Neuronal stem cell (in vitro differentiated cells): Measurements from ENCODE around the gene BIN1.
A peak's percentile ranks its signal among the peaks of the same experiment; 100 is the strongest.

Experiments
- DNase-seq: peaks from one replicate; pipeline ENCODE4 v3.0.0-alpha.2; 2013; ENCODE audit warnings: low spot score
- H2AFZ ChIP-seq: one replicate; pipeline ENCODE4 v1.6.1; 2013; ENCODE audit warnings: mild to moderate bottlenecking, low read length, inconsistent platforms
- H2AK5ac ChIP-seq: 2 replicates; pipeline ENCODE4 v1.6.1; 2013; ENCODE audit warnings: low read depth, mild to moderate bottlenecking, inconsistent platforms, low read length, moderate library complexity, mixed read lengths
- H2BK120ac ChIP-seq: 2 replicates; pipeline ENCODE4 v1.6.1; 2013; ENCODE audit warnings: low read depth, mild to moderate bottlenecking, inconsistent platforms, low read length, moderate library complexity, mixed read lengths
- H2BK12ac ChIP-seq: one replicate; pipeline ENCODE4 v1.6.1; 2013; ENCODE audit warnings: low read length, inconsistent platforms
- H2BK15ac ChIP-seq: 2 replicates; pipeline ENCODE4 v1.6.1; 2013; ENCODE audit warnings: mild to moderate bottlenecking, low read length, inconsistent platforms, mixed read lengths
- H2BK5ac ChIP-seq: one replicate; pipeline ENCODE4 v1.6.1; 2013; ENCODE audit warnings: inconsistent platforms, mild to moderate bottlenecking, low read length, moderate library complexity
- H3K14ac ChIP-seq: one replicate; pipeline ENCODE4 v1.6.1; 2013; ENCODE audit warnings: low read length, inconsistent platforms
- H3K18ac ChIP-seq: 2 replicates; pipeline ENCODE4 v1.6.1; 2013; ENCODE audit warnings: low read length, inconsistent platforms
- H3K23ac ChIP-seq: 2 replicates; pipeline ENCODE4 v1.6.1; 2013; ENCODE audit warnings: low read depth, mild to moderate bottlenecking, mixed read lengths, low read length, inconsistent platforms; ENCODE audit not compliant: poor library complexity
- H3K27ac ChIP-seq: replicated peaks from 3 replicates; pipeline ENCODE4 v1.5.1; 2013; ENCODE audit warnings: low read length, inconsistent platforms
- H3K27me3 ChIP-seq, 3 experiments: 2 replicates each; pipeline ENCODE4 v1.6.1; 2013; ENCODE audit warnings: low read length in 3 of 3, mild to moderate bottlenecking in 2 of 3, inconsistent platforms in 1 of 3, low read depth in 1 of 3, mixed read lengths in 1 of 3, moderate library complexity in 1 of 3; ENCODE audit not compliant: control insufficient read depth in 3 of 3, insufficient read depth in 3 of 3
- H3K36me3 ChIP-seq, 2 donors: replicated peaks in 1 of 2; 2 replicates each; pipeline ENCODE4 v1.6.1; 2013; ENCODE audit warnings: low read length in 2 of 2; ENCODE audit not compliant: control insufficient read depth in 2 of 2, insufficient read depth in 2 of 2
- H3K4ac ChIP-seq: 2 replicates; pipeline ENCODE4 v1.6.1; 2013; ENCODE audit warnings: inconsistent platforms, mild to moderate bottlenecking, low read length, moderate library complexity
- H3K4me1 ChIP-seq, 2 donors: 1 replicate in 1 of 2; 2 replicates in 1 of 2; pipeline ENCODE4 v1.6.1; 2013; ENCODE audit warnings: low read length in 2 of 2, low read depth in 1 of 2; ENCODE audit not compliant: control insufficient read depth in 2 of 2, insufficient read depth in 1 of 2
- H3K4me2 ChIP-seq: one replicate; pipeline ENCODE4 v1.6.1; 2013; ENCODE audit warnings: mild to moderate bottlenecking, low read length, inconsistent platforms; ENCODE audit not compliant: insufficient read depth, poor library complexity, severe bottlenecking
- H3K4me3 ChIP-seq, 2 donors: 2 replicates each; pipeline ENCODE4 v1.5.1; 2013; ENCODE audit warnings: low read length in 2 of 2, mild to moderate bottlenecking in 2 of 2, inconsistent platforms in 1 of 2, moderate library complexity in 1 of 2
- H3K79me1 ChIP-seq: one replicate; pipeline ENCODE4 v1.6.1; 2013; ENCODE audit warnings: low read depth, mild to moderate bottlenecking, inconsistent platforms, low read length, moderate library complexity
- H3K9ac ChIP-seq: one replicate; pipeline ENCODE4 v1.6.1; 2013; ENCODE audit warnings: mild to moderate bottlenecking, low read depth, low read length, inconsistent platforms; ENCODE audit not compliant: poor library complexity
- H3K9me3 ChIP-seq, 2 donors: replicated peaks in 1 of 2; 2 replicates each; pipeline versions ENCODE3 to v1.6.1; 2013; ENCODE audit warnings: low read length in 2 of 2, mild to moderate bottlenecking in 2 of 2, inconsistent platforms in 1 of 2, low read depth in 1 of 2, mixed read lengths in 1 of 2, moderate library complexity in 1 of 2; ENCODE audit not compliant: control insufficient read depth in 2 of 2, insufficient read depth in 1 of 2
- H4K8ac ChIP-seq: one replicate; pipeline ENCODE4 v1.6.1; 2013; ENCODE audit warnings: low read depth, mild to moderate bottlenecking, inconsistent platforms, low read length, moderate library complexity
- H4K91ac ChIP-seq: one replicate; pipeline ENCODE4 v1.6.1; 2013; ENCODE audit warnings: low read length, low read depth, mild to moderate bottlenecking, inconsistent platforms; ENCODE audit not compliant: poor library complexity
- WGBS, 2 donors: extraction: QIAGEN DNeasy Blood & Tissue Kit; methylation state at CpG; one replicate each; pipeline ENCODE4 v1.1.7; 2013; ENCODE audit warnings: missing lambda C conversion rate in 2 of 2, mixed read lengths in 1 of 2; ENCODE audit not compliant: insufficient read length in 2 of 2, insufficient replicate concordance in 1 of 2; ENCODE audit errors: extremely low coverage in 2 of 2; 5-methylcytosine and 5-hydroxymethylcytosine counted together

BIN1 gene

GRCh38 chr2:127049927-127050802 lies 56.8 kb downstream of the BIN1 start:
- H3K9me3 ChIP-seq: no peaks in the 10 kb centered on the region
- H2BK5ac ChIP-seq: peak overlapping the region; percentile 88
- peaks cover 0 to 4% of the 10 kb centered on the region in 2 donors for H3K4me1 ChIP-seq
- H2AK5ac ChIP-seq: peak overlapping the region; percentile 91
- no peak overlapping the region for H3K4me3 ChIP-seq
- H3K27ac ChIP-seq: no peak overlapping the region
- H4K91ac ChIP-seq: no peak overlapping the region
- WGBS, 2 donors: no CpG with 5 or more reads among the region's 33 CpGs
- H2AFZ ChIP-seq: peak overlapping the region; percentile 79
- H3K14ac ChIP-seq: no peak overlapping the region
- peak overlapping the region; percentile 87 for H2BK15ac ChIP-seq
- H3K9ac ChIP-seq: no peak overlapping the region
- H4K8ac ChIP-seq: no peak overlapping the region
- DNase-seq: peak; percentile 44
- peak overlapping the region; percentile 8 for H3K23ac ChIP-seq
- peak overlapping the region; percentile 84 for H3K4ac ChIP-seq
- H3K36me3 ChIP-seq: peaks cover 0 to 5% of the 10 kb centered on the region in 2 donors
- peak overlapping the region; percentile 98 for H2BK12ac ChIP-seq
- H2BK120ac ChIP-seq: no peak overlapping the region
- H3K4me2 ChIP-seq: no peak overlapping the region
- H3K18ac ChIP-seq: peak overlapping the region; percentile 93
- H3K27me3 ChIP-seq: no peaks in the 10 kb centered on the region
- no peaks in the 10 kb centered on the region for H3K79me1 ChIP-seq

GRCh38 chr2:127048969-127049897 lies 57.7 kb downstream of the BIN1 start:
- H4K91ac ChIP-seq: no peak overlapping the region
- H3K4ac ChIP-seq: peak overlapping the region; percentile 84
- peaks cover 0 to under 1% (median 0%) of the 10 kb centered on the region in 3 experiments for H3K27me3 ChIP-seq
- H2AFZ ChIP-seq: peak overlapping the region; percentile 79
- no peak overlapping the region for H3K4me3 ChIP-seq
- no peak overlapping the region for H3K27ac ChIP-seq
- DNase-seq: no peak
- H2BK5ac ChIP-seq: no peak overlapping the region
- H3K9ac ChIP-seq: peak overlapping the region; percentile 36
- H2AK5ac ChIP-seq: peak overlapping the region; percentile 91
- H3K4me1 ChIP-seq: peaks cover 0 to 4% of the 10 kb centered on the region in 2 donors
- peaks cover 0 to 3% of the 10 kb centered on the region in 2 donors for H3K9me3 ChIP-seq
- H3K36me3 ChIP-seq: peaks cover 0 to 5% of the 10 kb centered on the region in 2 donors
- H2BK120ac ChIP-seq: no peak overlapping the region
- H3K79me1 ChIP-seq: no peaks in the 10 kb centered on the region
- no peak overlapping the region for H2BK15ac ChIP-seq
- peak overlapping the region; percentile 88 for H3K18ac ChIP-seq
- no peak overlapping the region for H3K23ac ChIP-seq
- no CpG with 5 or more reads among the region's 15 CpGs for WGBS, 2 donors
- H2BK12ac ChIP-seq: no peak overlapping the region
- H4K8ac ChIP-seq: no peak overlapping the region
- no peak overlapping the region for H3K4me2 ChIP-seq
- no peak overlapping the region for H3K14ac ChIP-seq

GRCh38 chr2:127048618-127048935 lies 58.4 kb downstream of the BIN1 start:
- Histone ChIP-seq H2BK15ac (no peak overlapping the region), H3K36me3 (peaks cover 0 to 5% of the 10 kb centered on the region in 2 donors), H3K23ac (no peak overlapping the region), H2BK120ac (no peak overlapping the region), H2AK5ac (no peak overlapping the region), H2BK5ac (no peak overlapping the region), H3K27ac (no peak overlapping the region), H3K4ac (no peak overlapping the region), H4K91ac (no peak overlapping the region), H3K79me1 (no peaks in the 10 kb centered on the region), H4K8ac (no peak overlapping the region), H3K4me1 (peaks cover 0 to 4% of the 10 kb centered on the region in 2 donors), H3K9me3 (peaks cover 0 to 9% of the 10 kb centered on the region in 2 donors), H3K4me2 (no peak overlapping the region), H3K27me3 (peaks cover 0 to 2% (median 0%) of the 10 kb centered on the region in 3 experiments), H3K18ac (peak overlapping the region; percentile 62), H3K4me3 (no peak overlapping the region), H3K9ac (peak overlapping the region; percentile 15), H2BK12ac (no peak overlapping the region), H3K14ac (peak overlapping the region; percentile 90), H2AFZ (no peak overlapping the region)
- no CpG with 5 or more reads among the region's 6 CpGs for WGBS, 2 donors
- DNase-seq: no peak
